HG03064 (cell line): ENCODE results near the gene LGALS3.
"Not testable (repeated sequence)": the region's sequence is repeated elsewhere in the genome, so short reads cannot be mapped to it uniquely, and the experiment has no call there.

Experiments
- ATAC-seq: cut with Tn5 transposase; IDR thresholded peaks from one replicate; pipeline ENCODE4 v1.9.1; 2021; ENCODE audit warnings: low read depth; ENCODE audit not compliant: unreplicated experiment

The LGALS3 gene

GRCh38 chr14:55129086-55129427 is at the start of gene LGALS3:
Gene LGALS3, plus strand, starts transcription at chr14:55129252. Its CDS starts 8,122 bp downstream, at chr14:55137374.
- peak; percentile 66 for ATAC-seq

- ATAC-seq, result not testable (repeated sequence)
These were observed 49.1 kb upstream of the LGALS3 start for GRCh38 chr14:55079961-55080360.

DNA sequence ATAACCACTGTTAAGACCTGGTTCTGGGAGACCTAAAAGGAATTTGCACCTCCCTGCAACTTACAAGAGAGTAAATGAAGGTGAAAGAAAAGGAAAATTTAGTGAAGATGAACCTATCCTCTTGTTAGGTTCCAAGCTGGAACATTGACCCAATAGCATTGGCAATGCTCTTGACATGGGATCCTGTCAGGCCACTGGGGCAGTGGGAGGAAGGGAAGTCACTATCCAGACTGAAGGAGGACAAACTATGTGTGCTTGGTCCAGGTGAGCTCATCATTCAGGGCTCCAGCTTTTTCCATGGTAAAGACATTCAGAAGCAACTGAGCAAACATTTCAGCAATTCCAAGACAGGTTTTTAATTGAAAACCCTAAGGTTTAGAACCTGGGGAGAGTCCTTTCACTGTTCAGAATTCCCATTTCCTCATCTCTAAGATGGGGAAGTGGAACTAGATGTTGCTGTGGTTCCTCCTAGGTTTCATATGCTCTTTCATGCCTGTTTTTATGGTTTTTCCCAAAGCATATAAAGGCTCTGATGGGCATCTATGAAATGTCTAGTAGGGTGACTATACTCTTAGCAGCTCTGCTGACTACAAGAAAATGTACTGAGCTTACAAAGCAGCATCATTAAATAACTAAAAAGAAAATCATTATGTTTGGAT is 44.5 kb upstream of the LGALS3 start:
- ATAC-seq, result no peak

- no peak for ATAC-seq
These were observed 43.9 kb upstream of the LGALS3 start for GRCh38 chr14:55085060-55085660.

DNA sequence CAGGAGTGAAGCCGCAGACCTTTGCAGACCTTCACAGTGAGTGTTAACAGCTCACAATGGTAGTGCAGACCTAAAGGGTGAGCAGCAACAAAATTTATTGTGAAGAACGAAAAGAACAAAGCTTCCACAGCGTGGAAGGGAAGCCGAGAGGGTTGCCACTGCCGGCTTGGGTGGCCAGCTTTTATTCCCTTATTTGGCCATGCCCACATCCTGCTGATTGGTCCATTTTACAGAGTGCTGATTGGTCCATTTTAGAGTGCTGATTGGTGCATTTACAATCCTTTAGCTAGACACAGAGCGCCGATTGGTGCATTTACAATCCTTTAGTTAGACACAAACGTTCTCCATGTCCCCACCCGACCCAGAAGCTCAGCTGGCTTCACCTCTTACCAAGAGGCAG is 42.1 kb upstream of the LGALS3 start:
- no peak for ATAC-seq

- ATAC-seq, result no peak
These were observed 40.7 kb upstream of the LGALS3 start for GRCh38 chr14:55088356-55088755.

GRCh38 chr14:55092341-55092740 is 36.7 kb upstream of the LGALS3 start:
- no peak for ATAC-seq

DNA sequence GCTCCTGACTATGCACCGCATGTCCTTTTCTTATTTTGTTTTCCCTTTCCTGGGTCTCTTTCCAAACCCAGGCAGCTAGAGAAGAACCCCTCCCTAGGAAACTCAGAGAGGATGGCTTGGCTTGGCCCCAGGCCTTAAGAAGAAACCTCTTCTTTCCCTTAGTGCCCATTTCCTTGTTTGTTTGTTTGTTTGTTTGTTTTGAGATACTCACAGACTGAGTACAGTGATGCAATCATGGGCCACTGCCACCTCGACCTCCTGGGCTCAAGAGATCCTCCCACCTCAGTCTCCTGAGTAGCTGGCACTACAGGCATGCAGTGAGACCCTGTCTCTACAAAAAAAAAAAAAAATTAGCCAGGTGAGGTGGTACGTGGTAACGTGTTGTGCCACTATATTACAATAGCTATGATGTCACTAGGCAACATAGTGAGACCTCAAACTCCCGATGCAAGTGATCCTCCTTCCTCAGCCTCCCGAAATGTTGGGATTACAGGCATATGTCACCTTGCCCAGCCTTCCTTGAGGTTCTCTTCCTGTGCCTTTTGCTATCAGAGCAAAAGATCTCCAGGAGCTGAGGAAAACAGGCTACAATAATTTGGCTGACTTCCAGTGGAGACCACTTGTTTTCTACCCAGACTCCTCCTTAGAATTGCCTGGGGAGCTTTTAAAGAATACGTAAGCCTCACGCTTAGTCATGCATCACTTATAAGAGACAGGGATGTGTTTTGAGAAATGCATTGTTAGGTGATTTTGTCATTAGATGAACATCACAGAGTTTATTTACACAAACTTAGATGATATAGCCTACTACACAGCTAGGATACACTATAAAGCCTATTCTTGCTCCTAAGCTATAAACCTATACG is 34.5 kb upstream of the LGALS3 start:
- ATAC-seq, result no peak

DNA sequence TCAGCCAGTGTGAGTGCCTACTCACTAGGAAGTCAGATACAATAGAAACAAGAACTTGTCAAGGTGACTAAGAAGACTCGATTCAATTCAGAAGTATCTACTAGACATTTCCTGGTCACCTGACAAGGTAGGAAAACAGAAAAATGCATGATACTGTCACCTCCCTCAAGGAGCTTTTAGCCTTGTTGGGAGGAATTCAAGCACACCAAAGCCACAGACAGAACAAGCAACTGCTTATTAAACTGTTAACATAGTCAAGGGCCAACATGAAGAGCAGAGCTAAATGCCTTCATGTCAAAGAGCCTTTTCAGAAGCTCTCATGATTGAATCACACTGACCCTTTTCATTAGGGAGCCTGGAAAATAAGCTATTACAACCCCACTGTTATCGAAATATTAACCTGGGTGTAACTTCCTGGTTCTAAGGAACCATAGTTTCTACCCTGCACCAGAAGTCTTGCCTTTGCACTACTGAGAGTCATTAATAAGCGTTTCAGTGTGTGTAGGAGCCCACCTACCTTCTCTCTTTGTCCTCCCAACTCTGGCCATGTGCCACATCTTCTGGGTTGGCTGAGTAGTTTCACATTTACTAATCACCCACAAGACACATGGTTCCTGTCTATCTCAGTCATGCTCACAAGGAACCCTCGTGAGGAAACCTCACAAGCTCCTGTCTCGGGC is 31.0 kb upstream of the LGALS3 start:
- peak; percentile 46 for ATAC-seq

DNA sequence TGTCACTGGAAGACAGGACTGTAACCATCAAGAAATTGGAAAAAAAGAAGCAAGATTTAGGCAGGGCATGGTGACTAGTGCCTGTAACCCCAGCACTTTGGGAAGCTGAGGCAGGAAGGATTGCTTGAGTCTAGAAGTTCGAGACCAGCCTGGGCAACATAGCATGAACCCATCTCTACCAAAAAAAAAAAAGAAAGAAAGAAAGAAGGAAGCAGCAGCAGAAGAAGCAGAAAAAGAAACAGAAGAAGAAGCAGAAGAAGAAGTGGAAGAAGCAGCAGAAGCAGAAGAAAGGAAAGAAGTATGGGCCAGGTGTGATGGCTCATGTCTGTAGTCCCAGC is 30.5 kb upstream of the LGALS3 start:
- no peak for ATAC-seq

GRCh38 chr14:55099756-55100155 is 29.3 kb upstream of the LGALS3 start:
- ATAC-seq, result no peak

GRCh38 chr14:55101698-55102097 is 27.4 kb upstream of the LGALS3 start:
- ATAC-seq, result no peak

GRCh38 chr14:55102141-55102621 is 26.9 kb upstream of the LGALS3 start:
- ATAC-seq, result peak; percentile 58

GRCh38 chr14:55103005-55103640 is 25.9 kb upstream of the LGALS3 start:
- ATAC-seq, result peak; percentile 36

GRCh38 chr14:55103971-55104954 is 24.8 kb upstream of the LGALS3 start:
- ATAC-seq, result no peak

GRCh38 chr14:55105991-55106390 is 23.1 kb upstream of the LGALS3 start:
- no peak for ATAC-seq

DNA sequence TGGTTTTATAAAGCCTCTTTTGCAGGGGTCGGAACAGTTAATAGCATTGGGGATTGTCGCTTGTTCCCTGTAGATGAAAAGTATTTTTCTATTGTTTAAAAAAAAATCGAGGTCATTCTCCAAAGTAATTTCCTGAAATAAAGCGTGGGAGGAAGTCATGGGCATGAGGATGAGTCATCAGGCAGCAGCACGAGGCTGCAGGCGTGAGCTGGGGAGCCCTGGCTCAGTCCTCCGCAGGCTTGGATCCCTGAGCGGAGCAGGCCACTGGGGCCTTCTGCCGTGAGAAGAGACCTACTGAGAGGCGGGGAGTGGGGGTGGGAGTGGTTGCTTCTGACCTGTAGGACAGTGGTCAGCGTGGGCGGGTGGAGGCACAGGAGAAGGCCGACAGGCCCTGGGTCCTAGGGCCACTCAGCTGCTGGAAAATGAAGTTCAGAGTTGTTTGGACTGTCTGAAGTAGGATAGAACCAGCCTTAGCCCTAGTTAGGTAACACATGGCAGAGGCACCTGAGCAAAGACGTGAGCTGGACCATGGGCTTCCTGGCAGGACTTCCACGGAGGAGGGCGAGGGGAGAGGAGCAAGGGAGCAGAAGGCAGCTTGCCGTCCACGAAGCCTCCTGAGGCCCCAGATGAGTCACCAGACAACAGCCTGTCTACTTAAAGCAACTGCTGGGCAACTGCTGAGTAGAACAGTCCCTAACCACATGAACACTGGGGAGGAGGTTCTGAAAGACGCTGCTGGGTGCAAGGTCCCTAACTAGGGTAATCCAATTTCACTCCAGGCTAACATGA is 21.1 kb upstream of the LGALS3 start:
- no peak for ATAC-seq

GRCh38 chr14:55109836-55110235 is 19.2 kb upstream of the LGALS3 start:
- no peak for ATAC-seq
